ENCODE results near the gene NR2F1. TPM values are rescaled to one million over a fixed set of nuclear protein-coding genes. Genes with fewer than 3 reads are reported as not detected.

NR2F1 gene
- total RNA-seq, 1 donor from 2014 or later = 4.8 TPM

- DNase-seq = no peak
These were observed 21.9 kb downstream of the NR2F1 start for GRCh38 chr5:93604644-93605515.

- DNase-seq = no peak
These were observed 23.3 kb downstream of the NR2F1 start for GRCh38 chr5:93606382-93606752.

GRCh38 chr5:93607367-93608258 lies 24.6 kb downstream of the NR2F1 start:
- DNase-seq = peak; percentile 54

GRCh38 chr5:93608855-93609254 lies 25.8 kb downstream of the NR2F1 start:
- no peak for DNase-seq

- no peak for DNase-seq
These were observed 26.7 kb downstream of the NR2F1 start for GRCh38 chr5:93609762-93610161.

- DNase-seq = no peak
These were observed 27.7 kb downstream of the NR2F1 start for GRCh38 chr5:93610581-93611272.

- no peak for DNase-seq
These were observed 28.4 kb downstream of the NR2F1 start for GRCh38 chr5:93611273-93611975.

GRCh38 chr5:93611976-93612854 lies 29.2 kb downstream of the NR2F1 start:
- peak; percentile 43 for DNase-seq

GRCh38 chr5:93612855-93613243 lies 29.8 kb downstream of the NR2F1 start:
- peak; percentile 43 for DNase-seq

GRCh38 chr5:93616538-93617174 lies 33.6 kb downstream of the NR2F1 start:
- no peak for DNase-seq

GRCh38 chr5:93620487-93621326 lies 37.7 kb downstream of the NR2F1 start:
- peak; percentile 16 for DNase-seq

- DNase-seq = no peak
These were observed 38.3 kb downstream of the NR2F1 start for GRCh38 chr5:93621327-93621798.

- no peak for DNase-seq
These were observed 39.3 kb downstream of the NR2F1 start for GRCh38 chr5:93622240-93622885.

- no peak for DNase-seq
These were observed 40.1 kb downstream of the NR2F1 start for GRCh38 chr5:93623153-93623552.

GRCh38 chr5:93626801-93627200 lies 43.8 kb downstream of the NR2F1 start:
- no peak for DNase-seq

- DNase-seq = no peak
These were observed 49.3 kb downstream of the NR2F1 start for GRCh38 chr5:93632327-93632726.

GRCh38 chr5:93635991-93636390 lies 53.0 kb downstream of the NR2F1 start:
- DNase-seq = no peak

- no peak for DNase-seq
These were observed 53.8 kb downstream of the NR2F1 start for GRCh38 chr5:93636837-93637236.

GRCh38 chr5:93637697-93638096 lies 54.7 kb downstream of the NR2F1 start:
- DNase-seq = no peak
